SW 1271 (cell line): Measurements from ENCODE around the gene NIPSNAP3A.

Experiments used
- DNase-seq, 2 experiments: peaks; one replicate each; lab custom pipeline; 2025; lab: John Stamatoyannopoulos, UW

Gene NIPSNAP3A

GRCh38 chr9:104774831-104775573 lies 27.5 kb downstream of the NIPSNAP3A start:
- DNase-seq: no peak

DNA sequence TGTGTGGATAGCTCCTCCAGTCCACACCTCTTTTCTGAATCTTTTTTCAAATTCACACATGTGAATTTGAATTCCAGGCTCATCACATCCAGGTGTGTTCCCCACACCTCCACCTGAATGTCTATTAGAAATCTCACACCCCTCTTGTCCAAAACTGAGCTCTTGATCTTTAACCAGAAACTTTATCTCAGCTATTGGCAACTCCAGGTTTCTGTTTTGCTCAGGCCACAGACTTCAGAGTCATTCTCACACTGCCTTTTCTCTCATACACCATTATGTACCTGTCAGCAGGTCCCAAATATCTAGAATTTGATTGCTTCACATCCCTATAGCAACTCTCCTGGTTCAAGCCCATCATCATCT lies 28.1 kb downstream of the NIPSNAP3A start:
- no peak for DNase-seq

- no peak for DNase-seq
Observed at GRCh38 chr9:104775976-104776375, 28.5 kb downstream of the NIPSNAP3A start.

DNA sequence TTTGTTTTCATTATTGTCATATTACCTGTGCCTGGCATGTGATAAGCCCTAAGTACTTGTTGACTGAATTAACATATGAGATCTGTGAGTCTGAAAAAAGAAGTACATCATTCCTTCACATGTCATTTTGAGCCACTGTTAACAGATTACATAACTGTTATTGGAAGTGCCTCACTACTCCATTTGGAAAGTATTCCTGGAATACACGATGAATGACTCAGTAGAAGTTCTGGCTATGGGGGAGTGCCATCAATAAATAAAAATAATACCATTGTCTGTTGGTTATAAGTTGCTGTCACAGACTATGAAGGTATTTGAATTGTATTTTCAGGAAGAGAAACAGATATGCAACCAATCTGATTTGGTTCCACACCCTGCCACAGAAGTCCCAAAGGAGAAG lies 29.3 kb downstream of the NIPSNAP3A start:
- no peak for DNase-seq

GRCh38 chr9:104778802-104779201 lies 31.3 kb downstream of the NIPSNAP3A start:
- DNase-seq: no peak

DNA sequence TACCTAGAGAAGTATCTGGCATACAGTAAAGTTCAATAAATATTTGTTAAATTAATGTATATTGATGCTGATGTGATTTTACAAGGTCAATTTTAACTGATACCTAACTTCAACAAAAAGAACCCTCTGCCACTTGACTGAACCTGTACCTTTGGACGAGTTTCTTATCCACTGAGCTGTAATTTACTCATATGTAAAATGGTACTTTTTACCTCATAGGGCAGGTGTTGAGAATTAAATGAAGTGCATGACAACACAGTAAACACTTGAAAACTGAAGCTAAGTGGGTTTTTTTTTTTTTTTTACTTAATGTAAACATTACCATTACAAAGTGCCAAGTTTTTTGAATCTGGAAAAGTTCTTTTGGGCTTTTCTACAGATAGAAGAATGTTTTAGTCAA lies 31.9 kb downstream of the NIPSNAP3A start:
- no peak for DNase-seq

DNA sequence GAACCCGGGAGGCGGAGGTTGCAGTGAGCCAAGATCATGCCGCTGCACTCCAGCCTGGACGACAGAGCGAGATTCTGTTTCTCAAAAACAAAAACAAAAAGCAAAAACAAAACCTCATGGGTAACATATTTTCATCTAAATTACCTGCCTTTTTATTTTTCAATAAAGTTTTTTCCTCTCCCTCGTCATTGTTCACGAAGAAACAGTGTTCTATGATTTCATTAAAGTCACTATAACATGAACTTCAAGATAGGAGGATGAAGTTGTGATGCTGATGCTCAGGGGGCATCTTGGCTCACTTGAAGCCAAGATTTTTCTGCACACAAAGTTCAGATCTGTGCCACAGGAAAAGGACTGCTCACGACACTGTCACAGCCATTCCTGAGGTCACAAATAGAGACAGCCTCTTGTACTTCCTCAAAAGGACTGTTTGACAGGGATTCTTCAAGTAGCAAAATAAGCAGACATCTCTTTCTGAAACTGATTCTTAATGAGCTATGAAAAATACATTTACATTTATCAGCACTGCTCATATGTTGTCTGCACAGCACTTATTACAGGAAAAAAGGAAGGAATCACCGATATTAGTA lies 32.6 kb downstream of the NIPSNAP3A start:
- DNase-seq: no peak

- DNase-seq: peak in 1 of 2 experiments; percentile 52
Observed at GRCh38 chr9:104780796-104781395, 33.4 kb downstream of the NIPSNAP3A start.

GRCh38 chr9:104783588-104783987 lies 36.1 kb downstream of the NIPSNAP3A start:
- DNase-seq: no peak

DNA sequence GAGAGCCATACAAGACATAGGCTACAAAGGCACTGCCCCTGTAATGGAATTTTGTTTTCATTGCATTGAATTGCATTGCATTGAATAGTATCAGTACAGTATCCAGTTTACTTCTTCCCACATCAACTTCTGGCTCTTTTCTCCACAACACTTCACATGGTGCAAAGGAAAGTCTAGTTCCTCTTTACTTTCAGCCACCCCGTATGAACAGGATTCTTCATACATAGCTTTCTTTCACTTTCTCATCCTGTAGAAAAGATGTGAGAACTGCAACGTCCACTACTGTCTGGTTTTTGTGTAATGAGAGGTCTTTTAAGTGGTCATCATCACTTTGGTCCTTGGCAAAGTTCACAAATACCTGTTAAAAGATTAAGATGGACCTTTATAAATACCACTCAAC lies 36.6 kb downstream of the NIPSNAP3A start:
- DNase-seq: no peak

- DNase-seq: no peak
Observed at GRCh38 chr9:104786293-104786692, 38.8 kb downstream of the NIPSNAP3A start.

- no peak for DNase-seq
Observed at GRCh38 chr9:104787306-104788015, 40.0 kb downstream of the NIPSNAP3A start.

GRCh38 chr9:104788251-104788650 lies 40.8 kb downstream of the NIPSNAP3A start:
- DNase-seq: no peak

DNA sequence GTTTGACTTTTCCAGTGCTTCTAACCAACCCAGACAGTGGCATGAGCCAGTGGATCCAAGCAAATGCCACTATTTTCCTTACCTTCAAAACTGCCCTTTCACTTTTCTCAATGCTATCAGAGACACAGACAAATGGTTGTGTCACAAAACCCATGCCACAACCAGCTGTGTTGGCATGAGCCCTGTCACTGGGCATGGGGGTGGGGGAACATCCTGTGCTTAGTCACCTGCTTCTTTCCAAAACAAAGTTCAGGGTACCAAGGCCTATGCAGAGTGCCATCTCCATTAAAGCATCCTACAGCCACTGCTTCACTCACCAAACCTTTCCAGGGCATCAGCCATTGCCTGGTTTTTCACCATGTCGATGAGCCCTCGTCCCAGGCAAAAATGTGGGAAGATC lies 46.6 kb downstream of the NIPSNAP3A start:
- no peak for DNase-seq

- DNase-seq: no peak
Observed at GRCh38 chr9:104795082-104795481, 47.6 kb downstream of the NIPSNAP3A start.

- DNase-seq: no peak
Observed at GRCh38 chr9:104795857-104796256, 48.4 kb downstream of the NIPSNAP3A start.

DNA sequence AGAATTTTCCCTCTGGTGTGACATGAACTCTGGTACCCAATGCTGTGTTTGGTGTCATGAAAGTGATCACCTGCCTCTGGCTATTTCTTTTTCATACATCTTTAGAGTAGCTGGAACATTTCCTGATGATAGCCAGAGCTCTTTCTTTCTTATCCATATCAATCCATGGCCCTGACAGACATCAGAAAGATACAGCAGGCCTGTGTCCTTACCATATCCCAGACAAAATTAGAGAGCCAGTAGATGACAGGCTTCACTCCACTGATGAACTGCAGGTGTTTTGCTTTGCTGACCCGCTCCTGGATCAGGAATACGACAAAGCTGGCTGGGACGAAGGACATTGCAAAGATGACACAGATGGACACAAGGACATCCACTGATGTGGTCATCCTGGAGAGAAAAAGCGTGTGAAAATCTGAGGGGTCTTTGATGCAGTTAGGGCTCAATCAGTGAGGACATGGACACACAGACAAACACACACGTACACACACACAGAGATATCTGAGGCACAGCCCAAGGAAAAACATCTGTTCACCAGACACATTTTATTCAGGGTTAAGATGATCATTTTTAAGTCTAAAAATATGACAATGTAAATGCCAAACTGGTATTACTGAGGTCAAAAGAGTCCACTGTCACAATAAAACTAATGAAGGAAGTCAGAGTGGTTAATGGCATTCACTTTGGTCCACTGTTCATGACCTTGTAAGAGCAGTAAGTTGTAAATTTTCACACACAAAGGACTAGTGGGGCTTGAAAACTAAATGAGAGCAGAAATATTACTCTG lies 50.9 kb downstream of the NIPSNAP3A start:
- DNase-seq: no peak

GRCh38 chr9:104800068-104800785 lies 52.7 kb downstream of the NIPSNAP3A start:
- no peak for DNase-seq

DNA sequence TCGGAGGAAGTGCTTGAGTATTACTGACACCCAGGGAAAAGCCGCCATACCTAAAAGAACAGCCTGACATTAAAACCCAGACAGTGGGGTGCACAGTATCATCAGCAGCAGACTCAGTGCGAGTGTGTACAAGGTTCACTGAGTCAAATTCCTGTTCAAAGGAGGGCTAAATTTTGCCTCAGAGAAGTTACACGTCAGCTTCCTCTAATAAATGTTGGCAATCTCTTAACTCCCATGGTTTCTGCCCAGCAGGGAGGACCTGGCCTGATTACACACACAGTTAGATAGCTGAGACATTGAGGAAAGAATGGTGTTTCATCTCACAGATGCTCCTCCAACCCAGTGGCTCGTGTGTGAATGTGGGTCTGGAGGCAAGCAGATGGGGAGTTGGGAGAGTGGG lies 54.6 kb downstream of the NIPSNAP3A start:
- DNase-seq: no peak

DNA sequence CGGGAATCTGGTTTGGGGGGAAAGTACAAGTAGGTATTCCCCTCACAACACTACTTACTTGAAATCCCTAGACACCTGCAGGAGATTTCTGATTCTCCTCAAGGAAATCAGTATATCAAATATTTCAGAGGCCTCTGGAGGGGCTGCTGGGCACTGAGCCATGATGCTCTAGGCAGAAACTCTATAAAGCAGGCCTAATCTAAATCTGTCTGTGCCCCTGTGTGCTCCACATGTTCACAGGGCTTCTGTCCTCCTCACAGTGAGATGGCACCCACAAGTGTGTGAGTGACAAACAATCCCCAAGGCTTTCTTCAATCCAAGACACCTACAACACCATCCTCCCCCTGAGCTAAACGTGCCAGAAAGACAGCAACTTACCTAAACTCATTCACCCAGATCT lies 55.4 kb downstream of the NIPSNAP3A start:
- DNase-seq: no peak

DNA sequence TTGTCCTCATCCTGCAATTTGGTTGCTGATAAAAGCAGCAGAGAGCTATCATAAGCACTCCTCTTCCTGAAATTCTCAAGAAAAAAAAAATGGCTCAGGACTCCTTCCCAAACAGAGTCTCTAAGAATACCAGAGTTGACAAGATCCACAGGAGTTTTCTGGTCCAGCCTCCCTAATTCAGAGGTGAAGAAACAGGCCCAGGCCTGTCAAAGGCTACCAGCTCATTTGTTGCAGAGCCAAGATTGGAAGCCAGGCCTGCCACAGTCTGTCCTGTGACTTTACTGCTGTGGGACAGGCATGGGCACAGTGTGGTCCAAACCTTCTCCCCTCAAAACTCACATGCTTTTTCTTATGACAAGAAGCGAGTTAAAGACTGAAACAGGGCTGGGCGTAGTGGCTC lies 58.0 kb downstream of the NIPSNAP3A start:
- no peak for DNase-seq
